K562 (cell line): ENCODE measurements around the gene RNF44. TPM values are rescaled to one million over a fixed set of nuclear protein-coding genes. Genes with fewer than 3 reads are reported as not detected.

Source experiments
- CBX8 ChIP-seq: fragments of 200-600 bp; sonication (generic); IDR thresholded peaks from 2 replicates; pipeline ENCODE4 v1.6.1; 2012; ENCODE audit warnings: borderline replicate concordance, mixed run types, low read depth, mild to moderate bottlenecking, moderate library complexity, mixed read lengths, low read length, control low read depth, inconsistent platforms; ENCODE audit not compliant: poor library complexity, severe bottlenecking; ENCODE audit errors: extremely low read depth
- CGGBP1 ChIP-seq: fragments of 250-450 bp; sonication (Bioruptor Pico); IDR thresholded peaks from 2 replicates; pipeline ENCODE4 v1.9.0; 2021; ENCODE audit warnings: mild to moderate bottlenecking
- CREB3L1 ChIP-seq: fragments of 450-650 bp; IDR thresholded peaks from 2 replicates; pipeline ENCODE4 v1.6.1; 2014; ENCODE audit warnings: low read depth, mild to moderate bottlenecking, moderate library complexity, borderline replicate concordance
- ETS2 ChIP-seq: IDR thresholded peaks from 2 replicates; pipeline ENCODE4 v1.6.1; 2016; ENCODE audit warnings: borderline replicate concordance, missing genetic modification characterization, mild to moderate bottlenecking, moderate library complexity, missing compliant biosample characterization; ENCODE audit not compliant: poor library complexity, severe bottlenecking
- KDM4B ChIP-seq, 2 experiments: fragments of 450-650 bp in 1 of 2; sonication (generic) in 1 of 2; IDR thresholded peaks; 2 replicates each; pipeline ENCODE4 v1.6.1; 2016 to 2017; ENCODE audit warnings: borderline replicate concordance in 2 of 2, antibody characterized with exemption in 1 of 2, low read depth in 1 of 2, mild to moderate bottlenecking in 1 of 2
- MITF ChIP-seq: IDR thresholded peaks from 2 replicates; pipeline ENCODE4 v1.6.1; 2014; ENCODE audit warnings: antibody characterized with exemption
- MNT ChIP-seq, 2 experiments: fragments of 450-650 bp; conservative IDR thresholded peaks; 2 replicates each; pipeline ENCODE4 v1.6.1; 2017; ENCODE audit warnings: mild to moderate bottlenecking in 2 of 2, moderate library complexity in 2 of 2
- NCOA2 ChIP-seq, 2 experiments: fragments of 450-650 bp; IDR thresholded peaks; 2 replicates each; pipeline ENCODE4 v1.6.1; 2018; ENCODE audit warnings: mild to moderate bottlenecking in 2 of 2, moderate library complexity in 1 of 2; ENCODE audit not compliant: partially characterized antibody in 2 of 2
- SMARCA5 ChIP-seq: fragments of 450-650 bp; IDR thresholded peaks from 2 replicates; pipeline ENCODE4 v1.6.1; 2016
- SMC3 ChIP-seq: conservative IDR thresholded peaks from 2 replicates; pipeline ENCODE4 v1.6.1; 2011; ENCODE audit warnings: low read depth, low read length, improper control_type of control experiment; ENCODE audit not compliant: insufficient read depth
- TSC22D4 ChIP-seq: fragments of 450-650 bp; IDR thresholded peaks from 2 replicates; pipeline ENCODE4 v1.6.1; 2016; ENCODE audit warnings: missing genetic modification characterization, missing biosample characterization, control low read depth
- ZBTB11 ChIP-seq, 3 experiments: fragments of 200-800 bp in 1 of 3; fragments of 250-450 bp in 1 of 3; fragments of 450-650 bp in 1 of 3; sonication (Bioruptor Pico) in 1 of 3; sonication (Bioruptor generic) in 1 of 3; formaldehyde crosslinking in 1 of 3; IDR thresholded peaks; 2 replicates each; pipeline versions ENCODE4 v1.6.1 to v1.8.0; 2016 to 2022; ENCODE audit warnings: mild to moderate bottlenecking in 2 of 3, missing genetic modification characterization in 2 of 3, missing compliant biosample characterization in 1 of 3, moderate library complexity in 1 of 3
- ZNF134 ChIP-seq: fragments of 250-450 bp; sonication (Bioruptor Pico); conservative IDR thresholded peaks from 2 replicates; pipeline ENCODE4 v1.4.0; 2020
- ZNF146 ChIP-seq: IDR thresholded peaks from one replicate; pipeline ENCODE4 v1.6.1; 2018; ENCODE audit warnings: missing compliant biosample characterization; ENCODE audit not compliant: unreplicated experiment
- ZNF79 ChIP-seq: fragments of 250-450 bp; sonication (Bioruptor Pico); IDR thresholded peaks from 2 replicates; pipeline ENCODE4 v1.4.0; 2020; ENCODE audit warnings: low read depth, mild to moderate bottlenecking, moderate library complexity
- polyA plus RNA-seq, 8 experiments: library from polyadenylated mRNA; depleted of rRNA in 4 of 8; stranded (reverse) in 5 of 8; unstranded in 3 of 8; fragments of >200 nt; fragmentation: Nextera tagmentation in 2 of 8; fragmentation: Illumina TruSeq in 1 of 8; extraction: Ambion mirVana in 2 of 8; extraction: Trizol in 1 of 8; gene quantifications; 2 replicates each; pipeline versions ENCODE4 v1.2.1 to v1.2.3, GENCODE V29; 2011 to 2014; ENCODE audit warnings: inconsistent platforms in 1 of 8, missing spikeins in 1 of 8
- total RNA-seq, 7 experiments: library from RNA; depleted of rRNA in 6 of 7; stranded (reverse); fragments of >200 nt in 6 of 7; fragmentation: Illumina TruSeq in 2 of 7; extraction: Trizol in 2 of 7; gene quantifications; 2 replicates each; pipeline versions ENCODE4 v1.2.1 to v1.2.3, GENCODE V29; 2011 to 2021; ENCODE audit warnings: low replicate concordance in 1 of 7

RNF44 gene
- total and polyA plus RNA-seq, 9 of the 15 experiments (the other 6 are each of a cell fraction or from before 2014, with no cell fraction given) = 1.6 to 82.6 (median 7.4) TPM

- no peak for TF ChIP-seq MITF
- no peak for TF ChIP-seq CBX8
- TF ChIP-seq MNT (conservative IDR thresholded peaks at IDR 0.05) = no peak
- TF ChIP-seq CREB3L1 = no peak
- TF ChIP-seq ETS2 = no peak
- TF ChIP-seq NCOA2 (IDR thresholded peaks at IDR 0.05; ENCODE audit: partially characterized antibody in 2 of 2) = no peak
- TF ChIP-seq ZNF146 = no peak
- TF ChIP-seq ZBTB11 (CRISPR knock-in tag; IDR thresholded peaks at IDR 0.05) = no peak
- TF ChIP-seq TSC22D4 (tag) = no peak
- TF ChIP-seq SMC3 = no peak
- TF ChIP-seq ZNF134 (CRISPR knock-in tag) = peak; percentile 56; the same call in 1 of the 2 replicates
- TF ChIP-seq KDM4B (IDR thresholded peaks at IDR 0.05; ENCODE audit: borderline replicate concordance in 2 of 2, low read depth in 1 of 2) = peak in 1 of 2 experiments; percentile 46; a peak in 1 of 4 replicates
- TF ChIP-seq CGGBP1 (CRISPR knock-in tag) = no peak
- peak; percentile 47 for TF ChIP-seq ZNF79 (CRISPR knock-in tag)
- TF ChIP-seq SMARCA5 = no peak
Measured at GRCh38 chr5:176540476-176540899, 3.3 kb upstream of the RNF44 start (continued).
